ENCODE measurements around the gene LIMD2. TPM values are rescaled to one million over a fixed set of nuclear protein-coding genes. Genes with fewer than 3 reads are reported as not detected.

Gene LIMD2
- total RNA-seq, 1 experiment from 2014 or later, result 93.5 TPM

DNA sequence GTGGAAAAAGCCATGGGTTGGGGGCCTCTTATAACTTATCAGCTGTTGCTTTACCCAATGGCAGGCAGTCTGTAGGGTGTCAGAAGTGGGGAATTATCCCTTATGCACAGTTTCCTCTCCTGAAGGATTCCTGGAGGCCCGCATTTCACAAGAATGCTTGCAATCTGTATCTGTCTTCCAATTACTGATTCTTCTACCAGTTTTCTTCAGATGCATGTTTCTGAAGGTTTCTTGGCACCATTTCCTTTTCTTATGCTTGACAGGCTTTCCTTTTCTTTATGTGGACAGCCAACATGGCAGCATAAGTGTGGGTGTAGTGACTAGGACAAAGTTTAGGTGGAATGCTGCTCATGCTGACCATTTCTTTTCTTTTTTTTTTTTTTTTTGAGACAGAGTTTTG is 41.6 kb downstream of the LIMD2 start:
- Histone ChIP-seq H3K27ac (ENCODE audit: insufficient read length, low read depth, low read length) (no peak overlapping the region), H3K18ac (ENCODE audit: insufficient read length, low read depth, low read length) (no peak overlapping the region)

More for the DNA sequence above, 41.6 kb downstream of the LIMD2 start:
- Histone ChIP-seq H3K14ac (ENCODE audit: insufficient read depth, low read length) (no peak overlapping the region), H2BK15ac (ENCODE audit: low read depth, low read length) (no peak overlapping the region), H4K20me1 (ENCODE audit: control insufficient read depth, insufficient read depth, insufficient read length) (no peaks in the 10 kb centered on the region), H3K4me1 (ENCODE audit: insufficient read depth, low read length) (no peaks in the 10 kb centered on the region), H3K4ac (ENCODE audit: low read depth, low read length) (no peak overlapping the region), H2AK5ac (ENCODE audit: insufficient read length, low read length) (no peak overlapping the region), H4K91ac (ENCODE audit: insufficient read length, low read depth, low read length) (no peak overlapping the region), H4K5ac (ENCODE audit: insufficient read length, low read depth, low read length) (no peak overlapping the region), H3K9me3 (ENCODE audit: control insufficient read depth, low read depth, low read length) (no peaks in the 10 kb centered on the region), H3K79me1 (ENCODE audit: insufficient read depth, low read depth, low read length, poor library complexity, severe bottlenecking) (no peaks in the 10 kb centered on the region), H2BK20ac (ENCODE audit: low read depth, low read length, poor library complexity, severe bottlenecking) (no peak overlapping the region), H3K23me2 (ENCODE audit: insufficient read length, low read depth, low read length, poor library complexity, severe bottlenecking) (no peaks in the 10 kb centered on the region), H3K79me2 (ENCODE audit: insufficient read depth, low read length) (no peaks in the 10 kb centered on the region), H4K8ac (replicated peaks; ENCODE audit: insufficient read length, low read depth, low read length) (no peak overlapping the region), H3K27me3 (ENCODE audit: insufficient read depth, low read length) (no peaks in the 10 kb centered on the region), H3K23ac (ENCODE audit: insufficient read length, low read depth, low read length) (no peak overlapping the region), H3T11ph (ENCODE audit: low read length) (no peak overlapping the region), H2BK5ac (ENCODE audit: insufficient read length, low read length) (no peak overlapping the region), H3K56ac (ENCODE audit: insufficient read length, low read depth, low read length) (no peak overlapping the region), H3K9ac (ENCODE audit: extremely low read depth, insufficient read length, low read length) (no peak overlapping the region), H3K4me2 (ENCODE audit: insufficient read depth, insufficient read length, low read length) (no peak overlapping the region), H2AFZ (ENCODE audit: low read length) (no peak overlapping the region), H2BK12ac (ENCODE audit: insufficient read length, low read depth, low read length) (no peak overlapping the region), H2BK120ac (ENCODE audit: low read depth, low read length, poor library complexity, severe bottlenecking) (no peak overlapping the region)
- TF ChIP-seq CTCF (conservative IDR thresholded peaks at IDR 0.05), result no peak
- H3K27me3 Mint-ChIP-seq (ENCODE audit: low read depth), result peaks cover 2% of the 10 kb centered on the region; the same call in 1 of the 2 replicates
- H3K27ac Mint-ChIP-seq, result no peak overlapping the region
- H3K9me3 Mint-ChIP-seq, result no peaks in the 10 kb centered on the region
- H3K36me3 Mint-ChIP-seq (ENCODE audit: insufficient read depth in 1 of 3, low read depth in 3 of 3), result peaks cover 0 to 21% (median 18%) of the 10 kb centered on the region in 3 experiments
- H3K4me3 Mint-ChIP-seq, result no peak overlapping the region
- DNase-seq, result no peak
- WGBS (ENCODE audit: extremely low coverage, insufficient read length, low lambda C conversion rate), result no CpG with 5 or more reads among the region's 1 CpG
- no peaks in the 10 kb centered on the region for H3K4me1 Mint-ChIP-seq
